Measurements from ENCODE around the gene PDZD2. TPM values are rescaled to one million over a fixed set of nuclear protein-coding genes. Genes with fewer than 3 reads are reported as not detected.

Gene PDZD2
- total and polyA plus RNA-seq, 4 experiments from 2014 or later, result 0.07 to 1.1 (median 0.68) TPM

DNA sequence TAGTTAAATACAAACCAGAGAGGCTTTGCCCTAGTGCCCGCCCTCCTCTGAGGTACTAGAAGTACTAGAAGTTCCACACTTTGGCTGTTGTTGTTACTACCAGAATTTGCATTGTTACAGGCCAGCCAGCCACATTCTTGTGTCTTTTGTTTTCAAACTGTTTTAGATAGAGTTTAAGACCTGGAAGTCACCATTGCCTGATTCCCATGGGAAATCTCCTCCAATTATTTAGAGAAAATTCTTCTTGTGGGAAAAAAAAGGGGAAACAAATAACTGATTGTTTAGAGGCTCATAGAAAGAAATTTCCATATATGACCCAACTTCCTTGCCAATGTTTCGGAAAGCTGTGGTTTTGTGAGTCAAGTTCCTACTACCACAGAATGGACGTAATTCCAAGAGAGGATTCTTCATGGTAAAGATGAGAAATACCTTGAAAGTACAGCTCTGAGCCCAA, 282.9 kb downstream of the PDZD2 start:
- Histone ChIP-seq H3K27ac (ENCODE audit: low read depth, low read length) (no peak overlapping the region), H3K9me3 (ENCODE audit: control insufficient read depth in 1 of 2, low read length in 2 of 2) (no peaks in the 10 kb centered on the region), H3K4me1 (ENCODE audit: insufficient read depth, low read length) (no peaks in the 10 kb centered on the region), H3K27me3 (ENCODE audit: insufficient read depth, low read length) (no peaks in the 10 kb centered on the region), H3K4me3 (ENCODE audit: low read length in 2 of 2) (no peak overlapping the region), H3K36me3 (ENCODE audit: insufficient read depth, low read length) (no peaks in the 10 kb centered on the region)
- POLR2A ChIA-PET (ENCODE audit: partially characterized antibody), result no interaction called here
- CTCF ChIA-PET (ENCODE audit: partially characterized antibody), result no interaction called here
- no peak overlapping the region for H3K4me3 Mint-ChIP-seq
- intact Hi-C loops (cut with micrococcal nuclease), result no loop called here
- H3K27me3 Mint-ChIP-seq, result peaks cover 0 to 2% of the 10 kb centered on the region in 2 donors
- peaks cover 0 to 3% (median 0%) of the 10 kb centered on the region in 8 donors for H3K9me3 Mint-ChIP-seq
- H3K27ac Mint-ChIP-seq, result no peak overlapping the region
- H3K4me1 Mint-ChIP-seq, result no peaks in the 10 kb centered on the region
- no peak for DNase-seq
- H3K36me3 Mint-ChIP-seq, result no peaks in the 10 kb centered on the region

DNA sequence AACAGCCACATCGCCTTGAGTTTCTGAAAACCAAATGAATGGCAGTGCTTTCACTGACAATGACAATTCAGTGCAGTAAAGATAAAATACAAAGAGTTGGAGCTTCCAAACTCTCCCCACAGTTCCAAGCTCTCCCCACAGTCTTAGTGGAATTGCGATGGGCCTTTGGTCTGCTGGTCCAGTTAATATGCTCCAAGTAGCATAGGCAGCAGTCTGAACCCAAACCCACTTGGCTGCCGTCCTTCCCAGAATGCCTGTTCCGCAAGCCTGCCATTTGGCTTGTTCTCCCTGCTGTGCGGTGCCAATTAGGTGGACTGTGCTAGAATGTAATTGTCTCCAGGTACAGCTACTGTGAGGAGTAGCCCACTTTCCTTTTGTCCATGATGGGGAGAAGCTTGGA, 285.1 kb downstream of the PDZD2 start:
- H3K9me3 ChIP-seq (ENCODE audit: control insufficient read depth in 1 of 2, low read length in 2 of 2), result no peaks in the 10 kb centered on the region
- H3K27ac Mint-ChIP-seq, result no peak overlapping the region
- ChIA-PET POLR2A (ENCODE audit: partially characterized antibody) (no interaction called here), CTCF (ENCODE audit: partially characterized antibody) (no interaction called here)
- H3K4me3 Mint-ChIP-seq, result no peak overlapping the region
- intact Hi-C loops (cut with micrococcal nuclease), result no loop called here
- no peaks in the 10 kb centered on the region for H3K4me1 ChIP-seq (ENCODE audit: insufficient read depth, low read length)
- H3K9me3 Mint-ChIP-seq, result peaks cover 0 to 3% (median 0%) of the 10 kb centered on the region in 8 donors
- no peak for DNase-seq
- no peak overlapping the region for H3K27ac ChIP-seq (ENCODE audit: low read depth, low read length)
- no peaks in the 10 kb centered on the region for H3K4me1 Mint-ChIP-seq
- H3K27me3 Mint-ChIP-seq, result no peaks in the 10 kb centered on the region
- no peaks in the 10 kb centered on the region for H3K36me3 ChIP-seq (ENCODE audit: insufficient read depth, low read length)
- no peaks in the 10 kb centered on the region for H3K36me3 Mint-ChIP-seq
- H3K4me3 ChIP-seq (ENCODE audit: low read length in 2 of 2), result no peak overlapping the region
- H3K27me3 ChIP-seq (ENCODE audit: insufficient read depth, low read length), result no peaks in the 10 kb centered on the region

DNA sequence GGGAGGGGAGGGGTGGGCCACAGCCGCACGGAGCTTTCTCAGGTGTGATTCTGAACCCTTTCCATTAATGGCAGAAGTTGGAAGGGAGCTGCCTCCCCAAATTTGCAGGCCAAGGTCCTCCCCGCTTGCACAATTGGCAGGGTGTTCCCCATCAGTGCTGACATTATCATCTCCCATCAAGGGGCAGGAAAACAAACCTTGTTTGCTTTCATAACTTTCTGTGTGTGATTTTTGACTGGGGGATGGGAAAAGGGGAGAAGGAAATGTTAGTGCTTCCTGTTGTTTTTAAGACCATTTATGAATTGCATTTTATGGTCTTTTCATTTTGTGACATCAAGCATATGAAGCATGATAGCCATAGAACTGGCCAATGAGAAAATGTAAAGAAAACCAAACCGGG, 292.9 kb downstream of the PDZD2 start:
- Mint-ChIP-seq H3K4me1 (no peaks in the 10 kb centered on the region), H3K4me3 (no peak overlapping the region), H3K36me3 (no peaks in the 10 kb centered on the region), H3K9me3 (peaks cover 0 to 3% (median 0%) of the 10 kb centered on the region in 8 donors), H3K27ac (no peak overlapping the region), H3K27me3 (no peaks in the 10 kb centered on the region)
- intact Hi-C loops (cut with micrococcal nuclease), result no loop called here
- ChIA-PET CTCF (ENCODE audit: partially characterized antibody) (no interaction called here), POLR2A (ENCODE audit: partially characterized antibody) (no interaction called here)
- no peak overlapping the region for H3K27ac ChIP-seq (ENCODE audit: low read depth, low read length)
- H3K4me3 ChIP-seq (ENCODE audit: low read length in 2 of 2), result no peak overlapping the region
- H3K27me3 ChIP-seq (ENCODE audit: insufficient read depth, low read length), result no peaks in the 10 kb centered on the region
- no peak for DNase-seq
- no peaks in the 10 kb centered on the region for H3K36me3 ChIP-seq (ENCODE audit: insufficient read depth, low read length)
- H3K4me1 ChIP-seq (ENCODE audit: insufficient read depth, low read length), result no peaks in the 10 kb centered on the region
- H3K9me3 ChIP-seq (ENCODE audit: control insufficient read depth in 1 of 2, low read length in 2 of 2), result no peaks in the 10 kb centered on the region

DNA sequence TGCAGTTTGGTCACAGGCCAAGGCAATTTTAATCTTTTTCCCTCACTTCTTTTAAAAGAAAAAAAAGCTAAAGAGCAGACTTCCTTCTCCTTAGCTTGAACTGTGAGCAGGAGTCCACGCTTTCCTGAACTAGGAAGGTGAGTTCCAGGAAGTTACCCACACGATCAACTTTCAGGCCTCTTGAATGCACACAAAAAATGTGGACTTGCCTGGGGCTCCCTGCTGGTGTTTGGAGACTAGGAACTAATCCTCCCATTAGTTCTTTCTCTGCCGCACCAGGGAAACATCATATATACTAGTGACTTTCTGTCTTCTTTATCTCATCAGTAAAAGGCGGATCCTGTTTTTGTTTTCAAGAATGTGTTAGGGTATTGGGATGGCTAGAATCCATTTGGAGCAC, 295.2 kb downstream of the PDZD2 start:
- Mint-ChIP-seq H3K36me3 (no peaks in the 10 kb centered on the region), H3K4me1 (no peaks in the 10 kb centered on the region), H3K27ac (no peak overlapping the region), H3K9me3 (peaks cover 0 to 3% (median under 1%) of the 10 kb centered on the region in 8 donors), H3K27me3 (no peaks in the 10 kb centered on the region), H3K4me3 (no peak overlapping the region)
- DNase-seq, result no peak
- CTCF ChIA-PET (ENCODE audit: partially characterized antibody), result no interaction called here
- intact Hi-C loops (cut with micrococcal nuclease), result no loop called here
- no peaks in the 10 kb centered on the region for H3K4me1 ChIP-seq (ENCODE audit: insufficient read depth, low read length)
- no peak overlapping the region for H3K27ac ChIP-seq (ENCODE audit: low read depth, low read length)
- POLR2A ChIA-PET (ENCODE audit: partially characterized antibody), result no interaction called here
- no peaks in the 10 kb centered on the region for H3K9me3 ChIP-seq (ENCODE audit: control insufficient read depth in 1 of 2, low read length in 2 of 2)
- no peaks in the 10 kb centered on the region for H3K27me3 ChIP-seq (ENCODE audit: insufficient read depth, low read length)
- H3K36me3 ChIP-seq (ENCODE audit: insufficient read depth, low read length), result no peaks in the 10 kb centered on the region
- no peak overlapping the region for H3K4me3 ChIP-seq (ENCODE audit: low read length in 2 of 2)

DNA sequence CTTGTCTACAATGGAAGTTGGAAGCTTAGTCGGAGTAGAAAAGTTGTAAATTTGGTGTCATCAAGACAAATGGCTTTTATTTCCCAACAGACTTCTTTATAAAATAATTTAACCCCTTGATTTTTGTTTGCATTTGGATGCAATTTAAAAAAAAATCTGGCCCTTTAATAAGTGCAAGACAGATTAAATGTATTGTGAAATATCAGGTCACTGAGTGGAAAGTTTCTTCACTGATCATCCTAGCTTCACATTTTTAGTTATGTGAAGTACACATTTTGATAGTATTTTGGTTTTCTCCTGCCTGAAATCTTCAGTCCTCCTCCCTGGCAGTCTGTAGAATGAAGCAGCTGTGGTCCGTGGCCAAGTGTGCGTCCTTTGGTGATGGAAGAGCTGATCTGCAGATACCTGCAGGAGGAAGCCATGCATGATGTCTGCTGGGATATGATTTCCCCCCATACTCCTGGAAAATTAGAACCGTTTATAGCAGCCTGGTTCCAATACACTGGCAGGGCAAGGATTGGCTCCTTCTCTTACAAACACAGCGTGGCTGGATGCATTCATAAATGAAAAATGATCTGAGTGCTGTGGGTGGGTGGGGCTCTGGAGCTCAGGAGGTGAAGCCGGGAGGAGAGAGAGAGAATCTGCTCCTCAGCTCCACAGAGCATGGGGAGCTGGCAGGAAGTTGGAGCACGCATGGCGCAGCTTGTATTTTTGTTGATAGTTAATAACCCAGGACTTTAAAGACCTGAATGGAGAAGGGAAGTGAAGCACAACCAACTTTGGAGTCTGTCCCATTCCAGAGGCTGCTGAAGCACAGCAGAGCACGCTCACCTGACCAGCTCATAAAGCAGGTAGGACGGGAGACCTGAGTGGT, 296.8 kb downstream of the PDZD2 start:
- H3K9me3 ChIP-seq (ENCODE audit: control insufficient read depth in 1 of 2, low read length in 2 of 2), result no peaks in the 10 kb centered on the region
- H3K4me1 ChIP-seq (ENCODE audit: insufficient read depth, low read length), result no peaks in the 10 kb centered on the region
- H3K36me3 Mint-ChIP-seq, result no peaks in the 10 kb centered on the region
- H3K27ac Mint-ChIP-seq, result no peak overlapping the region
- no peak overlapping the region for H3K4me3 ChIP-seq (ENCODE audit: low read length in 2 of 2)
- peaks cover 0 to 3% (median under 1%) of the 10 kb centered on the region in 8 donors for H3K9me3 Mint-ChIP-seq
- H3K4me3 Mint-ChIP-seq, result no peak overlapping the region
- CTCF ChIA-PET (ENCODE audit: partially characterized antibody), result no interaction called here
- POLR2A ChIA-PET (ENCODE audit: partially characterized antibody), result no interaction called here
- no peak overlapping the region for H3K27ac ChIP-seq (ENCODE audit: low read depth, low read length)
- no peaks in the 10 kb centered on the region for H3K27me3 ChIP-seq (ENCODE audit: insufficient read depth, low read length)
- H3K36me3 ChIP-seq (ENCODE audit: insufficient read depth, low read length), result no peaks in the 10 kb centered on the region
- no peaks in the 10 kb centered on the region for H3K4me1 Mint-ChIP-seq
- no peak for DNase-seq
- H3K27me3 Mint-ChIP-seq, result no peaks in the 10 kb centered on the region
- intact Hi-C loops (cut with micrococcal nuclease), result no loop called here

DNA sequence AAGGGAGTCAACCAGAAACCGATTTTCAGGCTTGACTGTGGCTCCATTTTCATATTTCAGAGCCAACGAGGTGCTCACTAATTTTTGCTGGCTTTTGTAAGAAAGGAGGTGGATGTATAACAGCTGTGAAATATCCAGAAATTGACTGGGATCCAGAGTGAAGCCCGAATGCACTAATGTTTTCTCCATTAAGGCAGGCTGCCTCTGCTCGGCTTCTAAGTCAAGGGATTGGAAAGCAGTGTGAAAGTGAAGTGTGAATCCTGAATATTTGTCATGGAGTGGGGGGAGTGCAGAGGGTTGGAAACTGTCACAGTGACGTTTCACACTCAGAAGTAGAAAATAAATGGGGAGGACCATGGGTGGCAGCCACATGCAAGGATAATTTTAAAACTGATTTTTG, 297.8 kb downstream of the PDZD2 start:
- no peak overlapping the region for H3K27ac ChIP-seq (ENCODE audit: low read depth, low read length)
- no peaks in the 10 kb centered on the region for H3K4me1 Mint-ChIP-seq
- no peaks in the 10 kb centered on the region for H3K36me3 ChIP-seq (ENCODE audit: insufficient read depth, low read length)
- no peak overlapping the region for H3K27ac Mint-ChIP-seq
- H3K4me3 ChIP-seq (ENCODE audit: low read length in 2 of 2), result no peak overlapping the region
- no peak for DNase-seq
- CTCF ChIA-PET (ENCODE audit: partially characterized antibody), result no interaction called here
- no peaks in the 10 kb centered on the region for H3K27me3 ChIP-seq (ENCODE audit: insufficient read depth, low read length)
- H3K36me3 Mint-ChIP-seq, result no peaks in the 10 kb centered on the region
- H3K9me3 ChIP-seq (ENCODE audit: control insufficient read depth in 1 of 2, low read length in 2 of 2), result no peaks in the 10 kb centered on the region
- POLR2A ChIA-PET (ENCODE audit: partially characterized antibody), result no interaction called here
- H3K27me3 Mint-ChIP-seq, result no peaks in the 10 kb centered on the region
- H3K4me3 Mint-ChIP-seq, result no peak overlapping the region
- intact Hi-C loops (cut with micrococcal nuclease), result no loop called here
- H3K4me1 ChIP-seq (ENCODE audit: insufficient read depth, low read length), result no peaks in the 10 kb centered on the region
- H3K9me3 Mint-ChIP-seq, result peaks cover 0 to 3% (median under 1%) of the 10 kb centered on the region in 8 donors

DNA sequence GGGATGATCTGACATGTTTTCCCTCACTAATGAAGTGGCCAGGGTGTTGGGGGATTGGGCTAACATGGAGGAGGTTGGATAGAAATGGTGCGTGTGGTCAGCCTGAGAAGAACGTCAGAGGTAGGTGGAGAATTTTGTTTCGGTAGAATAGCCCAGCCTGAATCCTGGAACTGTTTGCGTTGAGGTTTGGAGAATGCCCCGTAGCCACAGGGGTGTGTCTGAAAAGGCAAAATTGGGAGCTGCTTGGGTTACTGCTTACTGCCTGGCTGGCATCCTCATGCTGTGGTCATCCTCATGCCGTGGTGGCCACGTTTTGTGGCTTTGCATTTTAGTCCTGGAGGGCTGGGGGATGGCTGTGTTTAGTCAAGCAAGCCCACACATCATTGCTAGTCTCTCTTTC, 298.3 kb downstream of the PDZD2 start:
- Mint-ChIP-seq H3K4me1 (no peaks in the 10 kb centered on the region), H3K27me3 (no peaks in the 10 kb centered on the region)
- CTCF ChIA-PET (ENCODE audit: partially characterized antibody), result no interaction called here

More for the DNA sequence above, 298.3 kb downstream of the PDZD2 start:
- DNase-seq, result no peak
- Histone ChIP-seq H3K27ac (ENCODE audit: low read depth, low read length) (no peak overlapping the region), H3K4me3 (ENCODE audit: low read length in 2 of 2) (no peak overlapping the region), H3K36me3 (ENCODE audit: insufficient read depth, low read length) (no peaks in the 10 kb centered on the region), H3K27me3 (ENCODE audit: insufficient read depth, low read length) (no peaks in the 10 kb centered on the region), H3K4me1 (ENCODE audit: insufficient read depth, low read length) (no peaks in the 10 kb centered on the region), H3K9me3 (ENCODE audit: control insufficient read depth in 1 of 2, low read length in 2 of 2) (no peaks in the 10 kb centered on the region)
- H3K4me3 Mint-ChIP-seq, result no peak overlapping the region
- POLR2A ChIA-PET (ENCODE audit: partially characterized antibody), result no interaction called here
- H3K27ac Mint-ChIP-seq, result peak overlapping the region in 1 of 7 donors; percentile 1
- H3K9me3 Mint-ChIP-seq, result peaks cover 0 to 3% (median 2%) of the 10 kb centered on the region in 8 donors
- intact Hi-C loops (cut with micrococcal nuclease), result no loop called here
- no peaks in the 10 kb centered on the region for H3K36me3 Mint-ChIP-seq
